Testis (tissue), 2 donors: ENCODE results near the gene CD300LD.

Experiments used
- CTCF ChIP-seq, 3 experiments: fragments of 450-650 bp in 2 of 3; fragments of 200-600 bp in 1 of 3; sonication (generic) in 1 of 3; IDR thresholded peaks; one replicate each; pipeline ENCODE4 v1.5.1; 2016 to 2019; ENCODE audit warnings: antibody characterized with exemption in 3 of 3, mild to moderate bottlenecking in 2 of 3, moderate library complexity in 1 of 3
- POLR2A ChIP-seq: fragments of 450-650 bp; IDR thresholded peaks from one replicate; pipeline ENCODE4 v1.6.1; 2017; ENCODE audit warnings: antibody characterized with exemption, mild to moderate bottlenecking, moderate library complexity

- TF ChIP-seq CTCF (IDR thresholded peaks at IDR 0.05) (no peak), POLR2A (no peak)
Measured at GRCh38 chr17:74635418-74635817, 43.3 kb upstream of the CD300LD start.
